ENCODE data around the gene LRFN2. TPM values are rescaled to one million over a fixed set of nuclear protein-coding genes. Genes with fewer than 3 reads are reported as not detected.

LRFN2 gene
- total and polyA plus RNA-seq, 2 experiments from 2014 or later: 0.29 to 2.5 TPM

- Histone ChIP-seq H3F3A (replicated peaks; ENCODE audit: low read depth) (no peaks in the 10 kb centered on the region), H3K4me1 (ENCODE audit: insufficient read depth) (0 out of 2 replicates have a peak, but pooled peaks cover 9% of the 10 kb centered on the region), H3K27ac (ENCODE audit: low read depth) (no peak overlapping the region), H3K4me3 (no peak overlapping the region), H2AFZ (no peak overlapping the region), H3K27me3 (ENCODE audit: insufficient read depth) (no peaks in the 10 kb centered on the region), H3K36me3 (ENCODE audit: insufficient read depth) (no peaks in the 10 kb centered on the region), H4K20me1 (replicated peaks; ENCODE audit: insufficient read depth) (no peaks in the 10 kb centered on the region), H3K79me2 (replicated peaks; ENCODE audit: insufficient read depth) (no peaks in the 10 kb centered on the region), H3K4me2 (no peak overlapping the region), H3K9me2 (ENCODE audit: insufficient read depth) (0 out of 2 replicates have a peak, but pooled peaks cover 13% of the 10 kb centered on the region)
- TF ChIP-seq ZNF331 (CRISPR knock-in tag; IDR thresholded peaks at IDR 0.05; ENCODE audit: low read depth): no peak
- TF ChIP-seq, protein P1, sequence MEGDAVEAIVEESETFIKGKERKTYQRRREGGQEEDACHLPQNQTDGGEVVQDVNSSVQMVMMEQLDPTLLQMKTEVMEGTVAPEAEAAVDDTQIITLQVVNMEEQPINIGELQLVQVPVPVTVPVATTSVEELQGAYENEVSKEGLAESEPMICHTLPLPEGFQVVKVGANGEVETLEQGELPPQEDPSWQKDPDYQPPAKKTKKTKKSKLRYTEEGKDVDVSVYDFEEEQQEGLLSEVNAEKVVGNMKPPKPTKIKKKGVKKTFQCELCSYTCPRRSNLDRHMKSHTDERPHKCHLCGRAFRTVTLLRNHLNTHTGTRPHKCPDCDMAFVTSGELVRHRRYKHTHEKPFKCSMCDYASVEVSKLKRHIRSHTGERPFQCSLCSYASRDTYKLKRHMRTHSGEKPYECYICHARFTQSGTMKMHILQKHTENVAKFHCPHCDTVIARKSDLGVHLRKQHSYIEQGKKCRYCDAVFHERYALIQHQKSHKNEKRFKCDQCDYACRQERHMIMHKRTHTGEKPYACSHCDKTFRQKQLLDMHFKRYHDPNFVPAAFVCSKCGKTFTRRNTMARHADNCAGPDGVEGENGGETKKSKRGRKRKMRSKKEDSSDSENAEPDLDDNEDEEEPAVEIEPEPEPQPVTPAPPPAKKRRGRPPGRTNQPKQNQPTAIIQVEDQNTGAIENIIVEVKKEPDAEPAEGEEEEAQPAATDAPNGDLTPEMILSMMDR (conservative IDR thresholded peaks at IDR 0.05; ENCODE audit: low read depth in 2 of 2): no peak
- TF ChIP-seq EZH2phosphoT487 (IDR thresholded peaks at IDR 0.05; ENCODE audit: unreplicated experiment): no peak
- TF ChIP-seq ZNF462 (CRISPR knock-in tag; IDR thresholded peaks at IDR 0.05): no peak
- TF ChIP-seq ZNF114 (CRISPR knock-in tag; IDR thresholded peaks at IDR 0.05): no peak
- no peak for TF ChIP-seq CREB1 (CRISPR knock-in tag; IDR thresholded peaks at IDR 0.05; ENCODE audit: low read depth)
- Mint-ChIP-seq H3K27ac (no peak overlapping the region), H3K36me3 (ENCODE audit: low read depth) (no peaks in the 10 kb centered on the region), H3K4me1 (peaks cover 21% of the 10 kb centered on the region), H3K9me3 (no peaks in the 10 kb centered on the region; the same call in 2 of the 3 replicates), H3K4me3 (no peak overlapping the region), H3K27me3 (ENCODE audit: insufficient read depth, low read depth, poor library complexity) (peaks cover 9% of the 10 kb centered on the region)
- DNase-seq (ENCODE audit: low spot score) (no peak), ATAC-seq (no peak)
These were observed 142.4 kb downstream of the LRFN2 start for GRCh38 chr6:40444811-40445210.

All from GM23338 (cell line).